CD4-positive, alpha-beta T cell (primary cell): ENCODE results near the gene F7. TPM values are rescaled to one million over a fixed set of nuclear protein-coding genes. Genes with fewer than 3 reads are reported as not detected.

Experiments
- ATAC-seq: fragments of 200-7000 bp; cut with Tn5 transposase; one replicate; pipeline ENCODE4 v1.10.0; 2022; ENCODE audit warnings: mild to moderate bottlenecking; ENCODE audit not compliant: poor library complexity
- CTCF ChIA-PET: fragments of 350-600 bp; sonication (Branson Sonifier 250); formaldehyde crosslinking; loops from one replicate; lab custom pipeline; 2021; ENCODE audit warnings: antibody characterized with exemption, inconsistent platforms; lab: Charles Lee
- POLR2A ChIA-PET: fragments of 350-600 bp; sonication (Branson Sonifier 250); formaldehyde crosslinking; loops from one replicate; lab custom pipeline; 2021; ENCODE audit warnings: antibody characterized with exemption, inconsistent platforms; lab: Charles Lee
- DNase-seq, 14 experiments: peaks; one replicate each; pipeline ENCODE4 v3.0.0-alpha.2; 2013 to 2020; ENCODE audit warnings: mixed read lengths in 2 of 14
- H3K27ac ChIP-seq, 2 donors: one replicate each; pipeline versions ENCODE4 v1.5.1 to v1.7.0; 2013; ENCODE audit warnings: low read length in 2 of 2, low read depth in 1 of 2, mild to moderate bottlenecking in 1 of 2
- H3K27me3 ChIP-seq, 2 experiments: 1 replicate in 1 of 2; 2 replicates in 1 of 2; pipeline versions ENCODE4 v1.6.1 to v1.7.0; 2013; ENCODE audit warnings: low read length in 2 of 2, control low read depth in 1 of 2, mild to moderate bottlenecking in 1 of 2, moderate library complexity in 1 of 2; ENCODE audit not compliant: insufficient read depth in 2 of 2, control insufficient read depth in 1 of 2
- H3K36me3 ChIP-seq: one replicate; pipeline ENCODE4 v1.6.1; 2013; ENCODE audit warnings: low read length, control low read depth; ENCODE audit not compliant: insufficient read depth
- H3K4me1 ChIP-seq: one replicate; pipeline ENCODE4 v1.6.1; 2013; ENCODE audit warnings: low read length, control low read depth; ENCODE audit not compliant: insufficient read depth
- H3K4me3 ChIP-seq: one replicate; pipeline ENCODE4 v1.5.1; 2013; ENCODE audit warnings: mild to moderate bottlenecking, low read length, moderate library complexity
- H3K9me3 ChIP-seq, 2 experiments: 1 replicate in 1 of 2; 2 replicates in 1 of 2; pipeline versions ENCODE4 v1.6.1 to v1.7.0; 2013; ENCODE audit warnings: low read length in 2 of 2, mild to moderate bottlenecking in 2 of 2, control low read depth in 1 of 2, moderate library complexity in 1 of 2; ENCODE audit not compliant: control insufficient read depth in 1 of 2, insufficient read depth in 1 of 2
- H3K27ac Mint-ChIP-seq: one replicate; pipeline ENCODE4 v1.8.0; 2020; ENCODE audit warnings: mixed read lengths
- H3K27me3 Mint-ChIP-seq: one replicate; pipeline ENCODE4 v1.8.0; 2021; ENCODE audit warnings: mixed read lengths
- H3K36me3 Mint-ChIP-seq: one replicate; pipeline ENCODE4 v1.8.0; 2021; ENCODE audit warnings: low read depth, mixed read lengths
- H3K4me1 Mint-ChIP-seq: one replicate; pipeline ENCODE4 v1.8.0; 2021; ENCODE audit warnings: low read depth, mixed read lengths
- H3K4me3 Mint-ChIP-seq: one replicate; pipeline ENCODE4 v1.8.0; 2020; ENCODE audit warnings: mild to moderate bottlenecking, mixed read lengths
- H3K9me3 Mint-ChIP-seq: one replicate; pipeline ENCODE4 v1.8.0; 2020; ENCODE audit warnings: mixed read lengths
- CTCF ChIP-seq: fragments of 200-600 bp; IDR thresholded peaks from one replicate; pipeline ENCODE4 v1.8.0; 2022; ENCODE audit warnings: antibody characterized with exemption, mild to moderate bottlenecking
- intact Hi-C, 2 experiments: fragments of 100-400 bp; cut with DNase I in 1 of 2; cut with micrococcal nuclease in 1 of 2; formaldehyde crosslinking; loops; one replicate each; pipeline versions ENCODE4 v1.15.1 to v1.9.0; 2023 to 2025; cut with DNase I, micrococcal nuclease
- total RNA-seq, 174 experiments: library from RNA in 2 of 174; stranded (reverse) in 2 of 174; gene quantifications; one replicate each; pipeline ENCODE4 v1.2.3 and lab custom pipeline; 2021 to 2026

F7 gene
- total RNA-seq, 2 experiments from 2014 or later, result not detected

GRCh38 chr13:113118261-113119021 lies 12.8 kb downstream of the F7 start:
- Mint-ChIP-seq H3K27me3 (no peaks in the 10 kb centered on the region), H3K36me3 (no peaks in the 10 kb centered on the region), H3K27ac (no peak overlapping the region), H3K4me3 (no peak overlapping the region), H3K9me3 (no peaks in the 10 kb centered on the region), H3K4me1 (no peaks in the 10 kb centered on the region)
- ChIA-PET POLR2A (no interaction called here), CTCF (no interaction called here)
- DNase-seq (no peak), ATAC-seq (no peak)
- TF ChIP-seq CTCF, result no peak
- H3K9me3 ChIP-seq, result no peaks in the 10 kb centered on the region
- peaks cover 3% of the 10 kb centered on the region for H3K4me1 ChIP-seq
- peaks cover 0 to 2% of the 10 kb centered on the region in 2 experiments for H3K27me3 ChIP-seq
- no peaks in the 10 kb centered on the region for H3K36me3 ChIP-seq
- no peak overlapping the region for H3K4me3 ChIP-seq
- H3K27ac ChIP-seq, result no peak overlapping the region
- intact Hi-C loops, result no loop called here

GRCh38 chr13:113119166-113119821 lies 13.7 kb downstream of the F7 start:
- Mint-ChIP-seq H3K36me3 (no peaks in the 10 kb centered on the region), H3K27ac (no peak overlapping the region), H3K4me3 (no peak overlapping the region), H3K9me3 (no peaks in the 10 kb centered on the region), H3K4me1 (no peaks in the 10 kb centered on the region), H3K27me3 (no peaks in the 10 kb centered on the region)
- TF ChIP-seq CTCF, result no peak
- intact Hi-C loops, result no loop called here
- no peaks in the 10 kb centered on the region for H3K36me3 ChIP-seq
- ATAC-seq (no peak), DNase-seq (no peak)
- ChIA-PET CTCF (no interaction called here), POLR2A (no interaction called here)
- no peaks in the 10 kb centered on the region for H3K4me1 ChIP-seq
- H3K27ac ChIP-seq, result no peak overlapping the region
- no peak overlapping the region for H3K4me3 ChIP-seq
- H3K9me3 ChIP-seq, result no peaks in the 10 kb centered on the region
- peaks cover 0 to 2% of the 10 kb centered on the region in 2 experiments for H3K27me3 ChIP-seq

GRCh38 chr13:113119822-113120189 lies 14.2 kb downstream of the F7 start:
- Histone ChIP-seq H3K4me1 (no peaks in the 10 kb centered on the region), H3K9me3 (no peaks in the 10 kb centered on the region), H3K4me3 (no peak overlapping the region), H3K27ac (no peak overlapping the region), H3K27me3 (peaks cover 0 to 2% of the 10 kb centered on the region in 2 experiments), H3K36me3 (no peaks in the 10 kb centered on the region)
- TF ChIP-seq CTCF, result no peak
- CTCF ChIA-PET, result no interaction called here
- Mint-ChIP-seq H3K9me3 (no peaks in the 10 kb centered on the region), H3K27ac (no peak overlapping the region), H3K4me1 (no peaks in the 10 kb centered on the region), H3K4me3 (no peak overlapping the region), H3K27me3 (no peaks in the 10 kb centered on the region), H3K36me3 (no peaks in the 10 kb centered on the region)
- no peak for ATAC-seq
- intact Hi-C loops, result no loop called here
- no peak for DNase-seq
- POLR2A ChIA-PET, result no interaction called here
